Measurements from ENCODE around the gene CALD1. TPM values are rescaled to one million over a fixed set of nuclear protein-coding genes. Genes with fewer than 3 reads are reported as not detected.

CALD1 gene
- total RNA-seq, 1 experiment from 2014 or later, result 182 TPM

- in situ Hi-C loops (cut with HindIII; ENCODE audit: low pct_unique_long_range_greater_than_20kb, low sequenced_read_pairs), result no loop called here
- DNase-seq (ENCODE audit: low read depth, low spot score), result peak; percentile 99
Observed at GRCh38 chr7:134986363-134987251, 207.2 kb downstream of the CALD1 start, which contains the start of gene AGBL3. Gene AGBL3 (plus strand): TSS chr7:134986508. CDS start chr7:134987934, 1,426 bp downstream.

GRCh38 chr7:134988161-134988560 lies 208.7 kb downstream of the CALD1 start:
- in situ Hi-C loops (cut with HindIII; ENCODE audit: low pct_unique_long_range_greater_than_20kb, low sequenced_read_pairs), result no loop called here
- no peak for DNase-seq (ENCODE audit: low read depth, low spot score)

- no peak for DNase-seq (ENCODE audit: low read depth, low spot score)
- in situ Hi-C loops (cut with HindIII; ENCODE audit: low pct_unique_long_range_greater_than_20kb, low sequenced_read_pairs), result no loop called here
Observed at GRCh38 chr7:134991469-134992339, 212.3 kb downstream of the CALD1 start.

GRCh38 chr7:134992626-134993179 lies 213.3 kb downstream of the CALD1 start:
- DNase-seq (ENCODE audit: low read depth, low spot score), result no peak
- in situ Hi-C loops (cut with HindIII; ENCODE audit: low pct_unique_long_range_greater_than_20kb, low sequenced_read_pairs), result no loop called here

- in situ Hi-C loops (cut with HindIII; ENCODE audit: low pct_unique_long_range_greater_than_20kb, low sequenced_read_pairs), result no loop called here
- no peak for DNase-seq (ENCODE audit: low read depth, low spot score)
Observed at GRCh38 chr7:134993877-134994456, 214.5 kb downstream of the CALD1 start.

- no peak for DNase-seq (ENCODE audit: low read depth, low spot score)
- in situ Hi-C loops (cut with HindIII; ENCODE audit: low pct_unique_long_range_greater_than_20kb, low sequenced_read_pairs), result no loop called here
Observed at GRCh38 chr7:134995239-134996096, 216.0 kb downstream of the CALD1 start.

- in situ Hi-C loops (cut with HindIII; ENCODE audit: low pct_unique_long_range_greater_than_20kb, low sequenced_read_pairs), result no loop called here
- DNase-seq (ENCODE audit: low read depth, low spot score), result no peak
Observed at GRCh38 chr7:134996097-134996550, 216.7 kb downstream of the CALD1 start.

- in situ Hi-C loops (cut with HindIII; ENCODE audit: low pct_unique_long_range_greater_than_20kb, low sequenced_read_pairs), result no loop called here
- DNase-seq (ENCODE audit: low read depth, low spot score), result no peak
Observed at GRCh38 chr7:134997214-134997885, 217.9 kb downstream of the CALD1 start.

GRCh38 chr7:134999136-134999535 lies 219.7 kb downstream of the CALD1 start:
- no peak for DNase-seq (ENCODE audit: low read depth, low spot score)
- in situ Hi-C loops (cut with HindIII; ENCODE audit: low pct_unique_long_range_greater_than_20kb, low sequenced_read_pairs), result no loop called here

- DNase-seq (ENCODE audit: low read depth, low spot score), result no peak
- in situ Hi-C loops (cut with HindIII; ENCODE audit: low pct_unique_long_range_greater_than_20kb, low sequenced_read_pairs), result no loop called here
Observed at GRCh38 chr7:135001390-135002165, 222.1 kb downstream of the CALD1 start.

- no peak for DNase-seq (ENCODE audit: low read depth, low spot score)
- in situ Hi-C loops (cut with HindIII; ENCODE audit: low pct_unique_long_range_greater_than_20kb, low sequenced_read_pairs), result no loop called here
Observed at GRCh38 chr7:135012229-135012628, 232.8 kb downstream of the CALD1 start.

Small RNA genes lying within 50 kb of the gene (small RNA-seq; reads per million reads assigned to genes)
- gene TUBB3P2, result 0 reads per million in 2 experiments

Other genes with a start within 250 kb of the CALD1 start
- 0.08 TPM in 1 of 2 replicates, not detected in the other for gene AKR1B15, start 230.5 kb upstream of the CALD1 start, total RNA-seq (2014; rRNA removed; shearing (Covaris generic))
- 21.8 and 22.6 TPM in 2 replicates for gene BPGM, start 132.8 kb upstream of the CALD1 start, total RNA-seq (2014; rRNA removed; shearing (Covaris generic))
- 0.69 and 0.90 TPM in 2 replicates for gene AGBL3, start 206.9 kb downstream of the CALD1 start, total RNA-seq (2014; rRNA removed; shearing (Covaris generic))